ENCODE measurements around the gene SYT17.

Gene SYT17

GRCh38 chr16:19152042-19152441 is 16.0 kb upstream of the SYT17 start:
- no peaks in the 10 kb centered on the region for H3K36me3 ChIP-seq (ENCODE audit: control insufficient read depth, insufficient read depth, low read length)
- H3K4me3 ChIP-seq (ENCODE audit: insufficient read depth, low read depth, low read length, poor library complexity, severe bottlenecking): no peak overlapping the region
- no peak overlapping the region for H3K27ac ChIP-seq (ENCODE audit: insufficient read depth, low read length, poor library complexity, severe bottlenecking)
- no peaks in the 10 kb centered on the region for H3K9me3 ChIP-seq (ENCODE audit: control insufficient read depth, low read length)
- no peak for DNase-seq
- H3K27me3 ChIP-seq (replicated peaks; ENCODE audit: control insufficient read depth, insufficient read depth, low read length, poor library complexity, severe bottlenecking): no peaks in the 10 kb centered on the region
- no peaks in the 10 kb centered on the region for H3K4me1 ChIP-seq (ENCODE audit: control insufficient read depth, insufficient read depth, low read length, poor library complexity, severe bottlenecking)

GRCh38 chr16:19153876-19154275 is 14.2 kb upstream of the SYT17 start:
- no peak overlapping the region for H3K27ac ChIP-seq (ENCODE audit: insufficient read depth, low read length, poor library complexity, severe bottlenecking)
- H3K36me3 ChIP-seq (ENCODE audit: control insufficient read depth, insufficient read depth, low read length): no peaks in the 10 kb centered on the region
- no peaks in the 10 kb centered on the region for H3K4me1 ChIP-seq (ENCODE audit: control insufficient read depth, insufficient read depth, low read length, poor library complexity, severe bottlenecking)
- no peaks in the 10 kb centered on the region for H3K27me3 ChIP-seq (replicated peaks; ENCODE audit: control insufficient read depth, insufficient read depth, low read length, poor library complexity, severe bottlenecking)
- DNase-seq: no peak
- H3K4me3 ChIP-seq (ENCODE audit: insufficient read depth, low read depth, low read length, poor library complexity, severe bottlenecking): no peak overlapping the region
- no peaks in the 10 kb centered on the region for H3K9me3 ChIP-seq (ENCODE audit: control insufficient read depth, low read length)

- Histone ChIP-seq H3K9me3 (ENCODE audit: control insufficient read depth, low read length) (no peaks in the 10 kb centered on the region), H3K27me3 (replicated peaks; ENCODE audit: control insufficient read depth, insufficient read depth, low read length, poor library complexity, severe bottlenecking) (no peaks in the 10 kb centered on the region), H3K4me3 (ENCODE audit: insufficient read depth, low read depth, low read length, poor library complexity, severe bottlenecking) (no peak overlapping the region), H3K27ac (ENCODE audit: insufficient read depth, low read length, poor library complexity, severe bottlenecking) (no peak overlapping the region), H3K4me1 (ENCODE audit: control insufficient read depth, insufficient read depth, low read length, poor library complexity, severe bottlenecking) (no peaks in the 10 kb centered on the region), H3K36me3 (ENCODE audit: control insufficient read depth, insufficient read depth, low read length) (no peaks in the 10 kb centered on the region)
- no peak for DNase-seq
Observed at GRCh38 chr16:19162085-19162484, 6.0 kb upstream of the SYT17 start.

- Histone ChIP-seq H3K27ac (ENCODE audit: insufficient read depth, low read length, poor library complexity, severe bottlenecking) (no peak overlapping the region), H3K4me1 (ENCODE audit: control insufficient read depth, insufficient read depth, low read length, poor library complexity, severe bottlenecking) (no peaks in the 10 kb centered on the region), H3K9me3 (ENCODE audit: control insufficient read depth, low read length) (no peaks in the 10 kb centered on the region), H3K4me3 (ENCODE audit: insufficient read depth, low read depth, low read length, poor library complexity, severe bottlenecking) (no peak overlapping the region), H3K36me3 (ENCODE audit: control insufficient read depth, insufficient read depth, low read length) (no peaks in the 10 kb centered on the region), H3K27me3 (replicated peaks; ENCODE audit: control insufficient read depth, insufficient read depth, low read length, poor library complexity, severe bottlenecking) (no peaks in the 10 kb centered on the region)
- DNase-seq: no peak
Observed at GRCh38 chr16:19163215-19163614, 4.8 kb upstream of the SYT17 start.

- Histone ChIP-seq H3K27me3 (replicated peaks; ENCODE audit: control insufficient read depth, insufficient read depth, low read length, poor library complexity, severe bottlenecking) (no peaks in the 10 kb centered on the region), H3K36me3 (ENCODE audit: control insufficient read depth, insufficient read depth, low read length) (no peaks in the 10 kb centered on the region), H3K27ac (ENCODE audit: insufficient read depth, low read length, poor library complexity, severe bottlenecking) (no peak overlapping the region), H3K4me3 (ENCODE audit: insufficient read depth, low read depth, low read length, poor library complexity, severe bottlenecking) (no peak overlapping the region), H3K9me3 (ENCODE audit: control insufficient read depth, low read length) (no peaks in the 10 kb centered on the region), H3K4me1 (ENCODE audit: control insufficient read depth, insufficient read depth, low read length, poor library complexity, severe bottlenecking) (no peaks in the 10 kb centered on the region)
- no peak for DNase-seq
Observed at GRCh38 chr16:19164285-19164684, 3.8 kb upstream of the SYT17 start.

- H3K36me3 ChIP-seq (ENCODE audit: control insufficient read depth, insufficient read depth, low read length): no peaks in the 10 kb centered on the region
- no peaks in the 10 kb centered on the region for H3K9me3 ChIP-seq (ENCODE audit: control insufficient read depth, low read length)
- H3K4me3 ChIP-seq (ENCODE audit: insufficient read depth, low read depth, low read length, poor library complexity, severe bottlenecking): no peak overlapping the region
- no peak overlapping the region for H3K27ac ChIP-seq (ENCODE audit: insufficient read depth, low read length, poor library complexity, severe bottlenecking)
- no peaks in the 10 kb centered on the region for H3K27me3 ChIP-seq (replicated peaks; ENCODE audit: control insufficient read depth, insufficient read depth, low read length, poor library complexity, severe bottlenecking)
- DNase-seq: no peak
- H3K4me1 ChIP-seq (ENCODE audit: control insufficient read depth, insufficient read depth, low read length, poor library complexity, severe bottlenecking): no peaks in the 10 kb centered on the region
Observed at GRCh38 chr16:19165101-19165500, 2.9 kb upstream of the SYT17 start.

GRCh38 chr16:19166500-19166899 is 1.5 kb upstream of the SYT17 start:
- Histone ChIP-seq H3K27me3 (replicated peaks; ENCODE audit: control insufficient read depth, insufficient read depth, low read length, poor library complexity, severe bottlenecking) (no peaks in the 10 kb centered on the region), H3K4me3 (ENCODE audit: insufficient read depth, low read depth, low read length, poor library complexity, severe bottlenecking) (no peak overlapping the region), H3K9me3 (ENCODE audit: control insufficient read depth, low read length) (no peaks in the 10 kb centered on the region), H3K36me3 (ENCODE audit: control insufficient read depth, insufficient read depth, low read length) (no peaks in the 10 kb centered on the region), H3K27ac (ENCODE audit: insufficient read depth, low read length, poor library complexity, severe bottlenecking) (no peak overlapping the region), H3K4me1 (ENCODE audit: control insufficient read depth, insufficient read depth, low read length, poor library complexity, severe bottlenecking) (no peaks in the 10 kb centered on the region)
- DNase-seq: no peak

- Histone ChIP-seq H3K4me3 (ENCODE audit: insufficient read depth, low read depth, low read length, poor library complexity, severe bottlenecking) (no peak overlapping the region), H3K9me3 (ENCODE audit: control insufficient read depth, low read length) (no peaks in the 10 kb centered on the region), H3K27ac (ENCODE audit: insufficient read depth, low read length, poor library complexity, severe bottlenecking) (no peak overlapping the region), H3K27me3 (replicated peaks; ENCODE audit: control insufficient read depth, insufficient read depth, low read length, poor library complexity, severe bottlenecking) (no peaks in the 10 kb centered on the region), H3K4me1 (ENCODE audit: control insufficient read depth, insufficient read depth, low read length, poor library complexity, severe bottlenecking) (no peaks in the 10 kb centered on the region), H3K36me3 (ENCODE audit: control insufficient read depth, insufficient read depth, low read length) (no peaks in the 10 kb centered on the region)
- no peak for DNase-seq
Observed at GRCh38 chr16:19168371-19169081, 486 bp downstream of the SYT17 start.

GRCh38 chr16:19169082-19169639 is 1.1 kb downstream of the SYT17 start:
- no peak for DNase-seq
- Histone ChIP-seq H3K9me3 (ENCODE audit: control insufficient read depth, low read length) (no peaks in the 10 kb centered on the region), H3K4me1 (ENCODE audit: control insufficient read depth, insufficient read depth, low read length, poor library complexity, severe bottlenecking) (no peaks in the 10 kb centered on the region), H3K4me3 (ENCODE audit: insufficient read depth, low read depth, low read length, poor library complexity, severe bottlenecking) (no peak overlapping the region), H3K27me3 (replicated peaks; ENCODE audit: control insufficient read depth, insufficient read depth, low read length, poor library complexity, severe bottlenecking) (no peaks in the 10 kb centered on the region), H3K27ac (ENCODE audit: insufficient read depth, low read length, poor library complexity, severe bottlenecking) (no peak overlapping the region), H3K36me3 (ENCODE audit: control insufficient read depth, insufficient read depth, low read length) (no peaks in the 10 kb centered on the region)

- Histone ChIP-seq H3K4me1 (ENCODE audit: control insufficient read depth, insufficient read depth, low read length, poor library complexity, severe bottlenecking) (no peaks in the 10 kb centered on the region), H3K4me3 (ENCODE audit: insufficient read depth, low read depth, low read length, poor library complexity, severe bottlenecking) (no peak overlapping the region), H3K36me3 (ENCODE audit: control insufficient read depth, insufficient read depth, low read length) (no peaks in the 10 kb centered on the region), H3K27me3 (replicated peaks; ENCODE audit: control insufficient read depth, insufficient read depth, low read length, poor library complexity, severe bottlenecking) (no peaks in the 10 kb centered on the region), H3K27ac (ENCODE audit: insufficient read depth, low read length, poor library complexity, severe bottlenecking) (no peak overlapping the region), H3K9me3 (ENCODE audit: control insufficient read depth, low read length) (no peaks in the 10 kb centered on the region)
- DNase-seq: no peak
Observed at GRCh38 chr16:19170043-19170655, 2.1 kb downstream of the SYT17 start.

Measured in effector memory CD4-positive, alpha-beta T cell (primary cell).